NCI-H2029 treated with DMSO at 0.1 percent for 48 hours (cell line): ENCODE results near the gene PPM1K.

ENCODE experiments used
- DNase-seq: peaks from one replicate; lab custom pipeline; 2025; lab: John Stamatoyannopoulos, UW

Gene PPM1K

GRCh38 chr4:88276952-88277710, 7.2 kb downstream of the PPM1K start:
- no peak for DNase-seq

DNA sequence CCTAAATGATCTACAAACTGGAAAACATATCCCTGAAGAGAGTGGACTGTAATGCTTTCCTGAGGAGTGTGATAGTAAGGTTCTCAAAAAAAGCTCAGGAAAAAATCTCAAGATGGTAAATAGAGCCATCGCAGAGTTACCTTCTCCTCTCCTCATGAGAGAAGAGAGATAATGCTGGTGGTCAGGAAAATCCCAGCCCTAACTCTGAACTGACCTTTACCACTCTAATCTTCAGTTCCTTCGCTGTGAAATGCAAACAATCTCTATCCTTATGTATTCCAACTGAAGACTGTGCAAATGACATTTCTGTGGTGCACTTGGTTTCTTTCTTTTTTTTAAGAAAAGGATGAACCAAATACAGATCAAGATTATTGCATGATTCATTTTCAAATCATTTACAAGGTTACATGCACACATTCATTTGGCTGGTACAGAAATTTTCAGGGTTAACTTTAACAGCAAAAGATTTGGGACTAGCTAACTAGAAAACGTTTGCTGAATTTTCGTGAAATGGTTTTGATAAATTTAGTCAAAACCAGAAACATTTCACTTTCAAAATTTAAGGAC, 8.3 kb downstream of the PPM1K start:
- DNase-seq, result no peak

DNA sequence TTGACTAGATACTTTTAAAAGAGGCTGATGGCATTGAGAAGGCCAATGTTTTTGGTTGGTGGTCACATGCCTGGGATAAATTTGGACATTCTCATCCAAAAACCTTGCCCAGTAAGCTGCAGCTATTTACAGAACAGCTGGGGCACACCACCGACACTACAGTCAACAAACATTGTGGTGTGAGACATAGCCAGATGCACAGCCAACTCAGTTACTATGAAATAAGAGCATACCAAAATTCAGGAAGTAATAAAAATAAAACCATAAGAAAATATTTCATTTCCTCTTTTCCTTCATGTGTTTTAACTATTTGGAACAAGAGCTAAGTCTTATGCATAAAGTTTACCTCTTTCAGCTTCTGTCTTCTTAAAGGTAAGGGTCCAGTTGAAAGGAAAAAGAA, 8.8 kb downstream of the PPM1K start:
- DNase-seq, result no peak

DNA sequence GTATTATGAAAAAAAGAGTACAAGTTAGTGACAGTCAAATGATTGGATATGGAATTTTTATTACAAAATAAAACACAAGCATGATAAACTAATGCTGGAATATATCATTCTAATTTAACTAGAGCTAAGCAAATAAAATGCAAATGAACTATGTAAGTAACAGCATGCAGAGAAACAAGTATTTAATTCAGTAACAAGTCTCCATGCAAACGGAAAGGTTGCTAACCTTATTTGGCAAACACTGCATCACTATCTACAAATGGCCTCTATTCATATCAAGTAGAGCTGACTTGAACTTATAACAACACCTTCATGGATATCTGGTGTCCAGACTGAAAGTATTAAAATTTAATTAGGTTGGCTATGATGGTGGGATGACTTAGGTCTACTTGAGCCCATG, 15.4 kb downstream of the PPM1K start:
- DNase-seq, result no peak

DNA sequence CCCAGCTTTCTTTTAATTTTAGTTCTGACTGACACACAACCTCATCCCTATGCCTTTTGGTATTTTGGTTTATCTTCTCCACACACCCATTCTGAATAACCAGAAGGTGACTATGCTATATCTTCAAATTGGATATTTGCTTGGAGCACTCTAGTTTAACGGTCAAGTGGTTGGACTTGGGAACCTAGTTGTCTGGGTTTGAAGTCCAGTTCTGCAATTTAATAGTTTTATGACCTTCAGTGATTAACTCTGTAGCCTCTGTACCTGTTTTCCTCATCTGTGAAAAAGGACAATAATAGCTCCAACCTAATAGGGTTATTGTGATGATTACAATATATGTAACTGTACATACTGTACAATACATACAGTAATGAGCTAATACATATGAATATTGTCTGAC, 20.0 kb downstream of the PPM1K start:
- DNase-seq, result no peak

- no peak for DNase-seq
Measured at GRCh38 chr4:88257726-88258125, 26.6 kb downstream of the PPM1K start.

GRCh38 chr4:88255111-88255510, 29.2 kb downstream of the PPM1K start:
- DNase-seq, result no peak

GRCh38 chr4:88251924-88252323, 32.4 kb downstream of the PPM1K start:
- DNase-seq, result no peak

- no peak for DNase-seq
Measured at GRCh38 chr4:88247148-88247547, 37.2 kb downstream of the PPM1K start.

GRCh38 chr4:88246600-88246999, 37.8 kb downstream of the PPM1K start:
- no peak for DNase-seq

DNA sequence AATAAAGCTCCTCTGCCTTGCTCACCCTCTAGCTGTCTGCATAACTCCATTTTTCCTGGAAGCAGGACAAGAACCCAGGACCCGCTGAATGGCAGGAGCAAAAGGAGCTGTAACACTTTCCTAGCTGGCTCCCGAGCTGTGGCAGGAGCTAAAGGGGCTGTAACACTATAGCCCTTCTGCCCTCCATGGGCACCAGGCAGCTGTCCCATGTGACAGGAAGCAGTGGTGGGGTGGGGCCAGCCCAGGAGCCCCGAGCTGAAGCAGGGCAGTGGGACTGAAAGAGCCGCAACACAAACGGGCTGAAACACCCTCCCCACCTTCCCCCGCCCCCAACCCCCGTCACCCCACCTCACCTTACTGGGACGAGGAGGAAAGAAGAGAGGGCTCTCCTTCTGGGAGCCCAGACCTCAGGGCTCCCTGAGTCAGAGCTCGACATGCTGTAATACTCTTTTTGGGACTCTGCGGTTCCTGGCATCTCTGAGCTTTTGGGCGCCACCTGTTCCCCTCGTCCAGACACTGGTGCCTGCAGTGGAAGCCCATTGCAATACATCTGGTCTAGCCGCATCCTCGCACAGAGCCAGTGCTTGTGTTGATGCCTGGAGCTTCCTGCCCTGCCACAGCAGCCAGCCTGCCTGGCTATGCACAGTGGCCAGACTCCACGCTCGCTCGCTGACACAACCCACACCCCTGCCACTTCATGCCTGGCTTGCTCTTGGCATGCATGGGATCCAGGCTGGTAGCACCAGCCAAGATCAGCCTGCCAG, 39.4 kb downstream of the PPM1K start:
- DNase-seq, result peak; percentile 54

GRCh38 chr4:88244056-88244455, 40.3 kb downstream of the PPM1K start:
- no peak for DNase-seq

DNA sequence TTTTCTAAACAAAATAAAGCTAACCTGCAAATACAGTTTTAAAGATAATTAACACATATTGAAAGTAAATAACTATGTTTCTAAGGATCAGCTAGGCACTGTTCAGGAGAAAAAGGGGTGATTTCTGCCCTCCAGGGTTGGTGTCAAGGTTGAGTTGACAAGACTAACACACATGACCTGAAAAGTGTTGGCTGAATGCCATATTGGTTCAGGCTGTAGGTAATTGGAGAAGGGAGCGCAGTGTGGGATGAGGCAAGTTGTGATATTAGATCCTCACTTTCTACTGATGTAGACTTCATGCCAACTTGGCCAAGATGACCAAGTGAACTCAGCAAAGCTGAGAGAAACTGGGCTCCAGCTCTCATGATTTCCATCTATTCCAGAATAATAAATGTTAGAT, 42.2 kb downstream of the PPM1K start:
- peak; percentile 25 for DNase-seq

DNA sequence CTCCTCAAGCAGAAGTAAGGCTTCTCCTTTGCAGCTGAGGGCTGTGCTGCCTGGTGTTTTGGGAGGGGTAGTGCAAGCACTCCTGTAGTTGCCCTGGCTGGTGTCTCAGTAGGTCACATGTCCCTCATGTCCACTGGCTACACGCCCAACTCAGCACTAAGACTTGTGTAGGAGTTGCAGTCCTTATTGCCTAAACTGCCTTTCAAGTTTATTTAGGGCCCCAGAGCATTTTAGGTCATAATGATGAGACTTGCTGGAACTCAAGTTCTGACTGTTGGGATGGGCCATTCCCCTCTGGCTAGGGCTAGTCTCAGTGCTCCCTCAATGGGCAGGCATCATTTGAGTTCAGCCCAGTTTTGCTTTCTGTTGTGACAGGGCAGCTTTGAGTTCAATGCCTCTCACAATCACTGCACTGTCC, 44.1 kb downstream of the PPM1K start:
- no peak for DNase-seq

- no peak for DNase-seq
Measured at GRCh38 chr4:88230969-88231771, 53.2 kb downstream of the PPM1K start.

- DNase-seq, result no peak
Measured at GRCh38 chr4:88230461-88230891, 53.9 kb downstream of the PPM1K start.

DNA sequence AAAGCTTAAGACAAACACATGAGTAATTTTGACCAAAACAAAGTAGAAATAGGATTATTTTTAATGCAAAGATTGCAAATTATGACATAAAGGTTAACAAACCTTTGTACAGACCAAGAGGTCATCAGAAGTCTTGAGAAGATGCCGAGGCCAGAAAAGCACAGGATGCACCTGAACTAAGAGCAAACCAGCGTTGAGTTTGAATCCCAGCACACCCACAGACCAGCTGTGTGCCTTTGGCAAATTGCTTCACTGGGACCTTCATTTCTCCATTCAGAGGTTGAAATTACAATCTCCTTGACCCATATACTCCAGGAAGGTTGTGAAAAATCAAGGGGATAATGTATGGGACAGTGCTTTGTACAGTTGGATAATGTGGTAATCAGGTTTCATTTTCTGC, 56.6 kb downstream of the PPM1K start:
- no peak for DNase-seq

DNA sequence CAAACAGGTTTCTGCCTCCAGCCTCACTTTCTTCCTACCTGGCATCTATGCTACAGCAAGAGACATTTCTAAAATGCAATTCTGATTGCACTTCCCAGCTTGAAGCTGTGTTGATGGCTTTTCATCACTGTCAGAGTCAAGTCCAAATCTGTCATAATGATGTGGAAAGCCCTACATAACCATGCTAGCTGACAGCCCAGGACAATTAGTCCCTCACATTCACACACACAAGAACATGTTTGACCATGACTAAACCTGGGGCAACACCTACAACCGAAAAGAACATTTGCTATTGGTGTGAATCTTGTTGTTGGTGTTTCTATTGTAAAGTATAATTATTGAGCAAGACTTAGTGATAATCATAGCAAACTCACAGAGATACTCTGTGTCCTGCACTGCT, 58.2 kb downstream of the PPM1K start:
- DNase-seq, result no peak

GRCh38 chr4:88225232-88226105, 58.9 kb downstream of the PPM1K start:
- DNase-seq, result no peak

- no peak for DNase-seq
Measured at GRCh38 chr4:88223516-88223915, 60.8 kb downstream of the PPM1K start.

GRCh38 chr4:88219099-88219498, 65.3 kb downstream of the PPM1K start:
- DNase-seq, result peak; percentile 68
